HG03139 (cell line): ENCODE data around the gene BCKDHA.

ENCODE experiments used
- ATAC-seq: cut with Tn5 transposase; IDR thresholded peaks from one replicate; pipeline ENCODE4 v1.9.1; 2021; ENCODE audit not compliant: unreplicated experiment

The BCKDHA gene

DNA sequence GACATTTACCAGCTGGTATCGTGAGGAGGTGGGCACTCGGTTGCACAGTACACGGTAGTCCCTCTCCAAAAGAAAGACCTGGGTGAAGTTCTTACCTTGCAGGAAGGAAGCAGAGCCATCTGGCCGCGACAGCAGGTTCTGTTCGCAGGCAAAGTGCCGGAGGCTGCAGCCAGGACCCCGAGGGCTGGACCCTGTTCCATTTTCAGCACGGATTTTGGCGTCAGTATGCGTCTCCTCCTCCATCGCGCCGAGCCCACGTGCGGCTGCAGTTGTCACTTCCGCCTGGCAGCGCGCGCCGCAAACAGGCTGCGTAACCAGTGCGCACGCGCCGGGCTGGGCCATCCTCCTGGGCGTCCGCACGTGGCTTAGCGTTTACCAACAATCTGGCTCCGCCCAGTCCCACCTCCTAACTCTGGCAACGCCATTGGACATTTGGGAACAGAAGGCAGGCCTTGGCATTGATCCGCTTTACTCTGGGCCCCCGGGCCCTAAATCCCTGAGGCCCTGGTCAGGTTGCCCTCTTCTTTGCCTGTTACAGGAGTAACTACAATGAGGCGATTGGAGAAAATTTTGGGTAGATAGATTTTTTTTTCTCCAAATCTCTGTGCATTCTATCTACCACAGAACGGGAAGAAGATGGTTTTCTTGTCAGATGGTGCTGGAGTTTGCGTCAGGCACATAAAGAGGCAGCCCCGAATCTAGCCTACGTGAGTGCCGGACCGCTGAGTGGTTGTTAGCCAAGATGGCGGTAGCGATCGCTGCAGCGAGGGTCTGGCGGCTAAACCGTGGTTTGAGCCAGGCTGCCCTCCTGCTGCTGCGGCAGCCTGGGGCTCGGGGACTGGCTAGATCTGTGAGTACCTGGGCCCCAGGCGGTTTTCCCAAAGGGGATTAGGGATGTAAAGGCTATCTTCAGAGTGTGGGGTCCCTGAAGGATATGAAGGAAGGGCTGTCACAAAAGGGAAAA lies at the start of gene BCKDHA, which contains the start of gene EXOSC5:
Gene BCKDHA (plus strand): TSS at position 733 of the 964 bp plus-strand sequence. CDS start 10 bp downstream, at position 743.
Gene EXOSC5 (minus strand): TSS at position 274 of the 964 bp plus-strand sequence. CDS start 31 bp downstream, at position 243.
- ATAC-seq = peak; percentile 79

DNA sequence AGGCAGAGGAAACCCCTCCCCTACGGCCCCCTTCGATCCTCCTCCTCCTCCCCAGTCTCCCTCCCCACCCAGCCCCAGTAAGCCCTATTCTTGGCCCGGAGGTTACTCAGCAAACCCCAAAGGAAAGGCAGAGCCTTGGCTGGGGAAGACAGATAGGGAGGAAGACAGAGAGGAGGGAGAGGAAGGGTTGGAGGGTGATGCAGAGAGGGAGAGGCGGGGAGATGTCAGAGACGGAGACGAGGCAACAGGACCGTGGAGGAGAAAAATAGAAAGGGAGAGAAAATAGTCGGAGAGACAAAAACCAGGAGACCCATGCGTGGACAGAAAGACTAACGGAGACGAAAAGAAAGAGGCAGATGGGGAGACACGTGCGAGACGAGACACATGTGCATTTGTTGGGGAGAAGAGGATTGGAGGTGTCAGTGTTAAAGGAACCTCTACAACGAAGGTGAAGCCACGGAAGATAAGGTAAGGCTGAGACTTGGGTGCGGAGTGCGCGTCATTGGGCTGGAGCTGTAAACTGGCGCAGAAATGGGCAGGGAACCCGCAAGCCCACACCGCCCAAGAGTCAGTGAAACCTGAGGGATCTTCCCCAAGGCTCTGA lies 46.8 kb upstream of the BCKDHA start:
- ATAC-seq = peak; percentile 3

DNA sequence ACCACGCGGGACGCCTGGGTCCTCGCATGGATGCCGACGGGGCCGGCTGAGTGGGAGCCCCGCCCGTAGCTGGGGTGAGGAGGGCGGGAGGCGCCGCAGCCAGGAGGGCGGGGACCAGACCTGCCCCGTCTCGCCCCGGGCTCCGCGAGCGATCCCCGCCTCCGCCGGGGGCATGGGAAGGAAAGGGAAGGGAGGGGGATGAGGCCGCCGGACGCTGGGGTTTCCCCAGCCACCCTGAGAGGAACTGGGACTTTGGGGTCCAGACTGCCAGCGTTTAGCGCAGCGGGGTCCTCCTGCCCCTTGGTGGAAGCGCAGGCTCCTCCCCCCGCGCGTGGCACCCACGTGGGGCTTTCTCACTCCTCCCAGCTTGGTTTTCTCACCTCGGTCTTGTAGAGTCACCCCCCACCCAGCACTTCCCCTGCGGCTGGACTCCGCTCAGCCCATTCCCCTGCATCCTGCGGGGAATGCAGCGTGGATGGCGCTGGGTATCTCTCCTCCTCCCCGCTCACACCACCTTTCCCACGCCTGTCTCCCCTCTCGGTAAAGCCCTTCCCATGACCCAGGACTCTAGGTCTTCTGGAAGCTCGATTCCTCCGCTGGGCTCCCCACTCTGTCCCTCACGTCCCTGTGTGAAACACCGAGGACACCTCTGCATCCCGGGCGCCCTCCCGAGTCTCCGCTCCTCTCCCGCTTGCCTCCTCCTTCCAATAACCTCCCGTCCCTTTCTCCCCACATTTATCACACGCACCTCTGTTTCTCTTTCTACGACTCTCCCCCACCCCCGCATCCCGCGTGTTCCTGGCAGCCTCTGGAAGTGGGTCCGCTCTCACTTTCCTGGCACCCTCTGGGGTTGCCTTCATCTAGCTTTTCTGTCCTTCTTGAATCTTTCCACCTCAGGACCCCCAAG lies 46.0 kb upstream of the BCKDHA start:
- ATAC-seq = peak; percentile 23

DNA sequence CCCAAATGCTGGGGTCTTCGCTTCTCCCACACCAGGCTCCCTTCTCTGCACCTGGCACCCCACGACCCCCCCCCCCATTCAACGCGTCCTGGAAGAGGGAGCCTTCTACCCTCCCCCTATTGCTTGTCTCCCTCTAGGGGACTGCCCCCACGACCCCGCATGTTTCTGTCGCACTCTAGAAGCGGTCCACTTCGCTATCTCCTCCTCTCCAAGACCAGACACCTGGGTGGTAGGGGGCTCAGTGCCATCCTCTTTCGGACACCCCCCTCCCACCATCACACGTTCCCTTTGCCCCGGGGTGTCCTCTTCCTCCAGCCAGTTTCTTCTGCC lies 45.4 kb upstream of the BCKDHA start:
- ATAC-seq = no peak

DNA sequence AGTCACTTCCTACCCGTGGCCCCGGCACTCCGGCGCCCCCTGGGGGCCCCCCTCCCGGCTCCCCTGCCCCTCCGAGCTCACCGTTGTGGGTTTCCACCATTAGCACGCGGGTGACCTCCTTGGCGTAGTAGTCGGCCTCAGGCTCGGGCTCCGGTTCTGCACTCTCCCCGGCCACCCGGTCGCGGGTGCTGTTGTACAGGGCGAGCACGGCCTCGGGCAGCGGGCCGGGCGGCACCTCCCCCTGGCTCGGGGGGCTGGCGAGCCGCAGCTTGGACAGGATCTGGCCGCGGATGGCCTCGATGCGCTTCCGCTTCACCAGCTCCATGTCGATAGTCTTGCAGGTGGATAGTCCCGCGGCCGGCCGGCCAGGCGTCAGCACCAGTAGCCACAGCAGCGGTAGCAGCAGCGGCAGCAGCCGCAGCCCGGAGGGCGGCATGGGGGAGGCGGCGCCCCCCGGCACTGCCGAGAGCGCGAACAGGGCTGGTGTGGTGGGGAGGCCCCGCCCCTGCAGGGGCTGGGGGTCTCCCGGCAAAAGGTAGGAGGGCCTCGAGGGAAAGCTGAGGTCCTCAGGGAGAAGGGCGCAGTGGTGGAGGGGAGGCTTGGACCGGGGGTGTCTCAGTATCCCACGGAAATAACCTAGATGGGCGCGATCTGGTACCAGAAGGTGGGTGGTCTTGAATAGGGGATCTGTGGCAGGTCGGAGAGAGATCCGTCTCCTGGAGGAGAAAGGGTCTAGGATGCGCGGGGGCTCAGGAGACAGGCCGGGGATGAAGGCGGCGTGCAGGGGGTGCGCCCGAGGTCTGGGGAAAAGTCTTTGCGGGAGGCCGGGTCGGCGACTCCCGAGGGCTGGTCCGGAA lies 44.8 kb upstream of the BCKDHA start:
- no peak for ATAC-seq

DNA sequence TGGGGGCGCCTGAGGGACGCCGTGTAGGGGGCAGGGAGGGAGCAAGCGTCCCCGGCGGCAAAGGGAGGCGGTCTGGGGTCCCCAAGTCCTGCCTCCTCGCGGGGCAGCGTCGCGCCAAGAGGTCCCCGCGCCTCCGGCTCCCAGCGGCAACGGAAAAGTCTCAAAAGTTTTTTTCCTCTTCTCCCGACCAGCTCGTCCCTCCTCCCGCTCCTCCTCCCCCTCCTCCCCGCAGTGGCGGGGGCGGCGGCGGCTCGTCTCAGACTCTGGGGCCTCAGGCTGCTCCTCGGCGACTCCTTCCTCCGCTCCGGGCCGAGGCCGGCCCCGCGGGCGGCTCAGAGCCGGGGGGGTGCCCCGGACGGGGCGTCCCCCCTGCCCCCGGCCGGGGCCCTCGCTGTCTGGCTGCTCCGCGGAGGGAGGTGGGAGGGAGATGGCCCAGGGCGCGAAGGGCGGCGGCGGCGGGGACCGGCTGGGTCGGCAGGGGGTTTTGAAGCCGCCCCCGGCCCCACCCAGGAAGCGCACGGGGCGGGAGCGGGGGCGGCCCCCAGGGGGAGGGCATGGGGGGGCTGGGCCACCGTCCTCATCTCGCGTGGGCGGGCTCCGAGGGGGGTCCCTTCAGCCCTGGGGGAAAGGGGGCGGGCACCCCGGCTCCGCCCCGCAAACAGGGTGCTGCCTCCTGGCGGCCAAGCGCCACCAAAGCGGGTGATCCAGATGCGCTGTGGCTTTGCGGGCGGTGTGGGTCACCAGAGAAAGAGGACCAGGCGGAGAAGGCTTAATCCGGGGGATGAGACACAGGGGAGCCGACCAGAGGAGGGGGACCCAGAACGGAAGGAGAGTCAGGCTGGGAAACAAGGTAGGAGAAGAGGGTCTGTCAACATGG lies 43.9 kb upstream of the BCKDHA start, which contains the start of gene TGFB1:
Gene TGFB1 (minus strand): TSS at position 457 of the 877 bp plus-strand sequence. CDS start 878 bp downstream, outside the sequence.
- peak; percentile 40 for ATAC-seq

DNA sequence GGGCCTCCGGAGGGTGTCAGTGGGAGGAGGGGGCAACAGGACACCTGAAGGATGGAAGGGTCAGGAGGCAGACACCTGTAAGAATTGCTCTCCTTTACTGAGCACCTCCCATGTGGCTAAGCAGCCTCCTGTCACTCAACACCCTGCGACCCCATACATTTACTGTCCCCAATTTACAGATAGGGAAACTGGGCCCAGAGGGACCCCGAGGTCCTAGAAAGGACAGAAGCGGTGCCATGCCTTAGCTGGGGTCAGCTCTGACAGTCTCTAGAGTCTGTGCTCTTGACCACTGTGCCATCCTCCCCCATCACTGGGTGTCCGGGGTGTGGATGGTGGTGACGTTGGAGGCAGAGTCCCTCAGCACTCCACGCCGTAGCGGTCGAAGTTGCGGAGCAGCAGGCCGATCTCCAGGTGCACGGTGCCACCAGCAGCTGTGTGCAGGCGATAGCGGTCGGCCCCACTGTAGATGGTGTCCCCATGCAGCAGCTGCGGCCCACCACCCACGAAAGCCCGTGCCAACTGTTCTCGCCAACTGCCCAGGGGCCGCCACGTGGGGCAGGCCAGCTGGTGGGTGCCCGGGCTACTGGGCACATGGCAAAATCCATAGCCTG lies 43.2 kb upstream of the BCKDHA start:
- ATAC-seq = no peak

DNA sequence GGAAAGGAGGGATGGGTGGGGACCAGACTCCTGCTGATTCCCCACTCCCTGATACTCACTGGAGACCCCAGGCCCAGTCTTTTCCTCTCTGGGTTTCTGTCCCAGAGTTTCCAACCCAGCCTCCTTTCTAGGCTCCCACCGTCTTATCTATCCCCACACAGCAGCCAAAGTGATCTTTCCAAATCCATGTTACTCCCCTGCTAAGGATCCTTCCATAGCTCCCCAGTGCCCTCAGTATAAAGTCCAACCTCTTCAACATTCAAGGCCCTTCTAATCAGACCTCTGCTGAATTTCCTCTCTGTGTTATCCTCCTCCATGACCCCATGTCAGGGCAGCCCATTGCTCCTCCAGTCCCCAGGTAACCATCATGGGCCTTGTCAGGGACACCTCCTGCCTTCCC lies 42.6 kb upstream of the BCKDHA start:
- no peak for ATAC-seq

DNA sequence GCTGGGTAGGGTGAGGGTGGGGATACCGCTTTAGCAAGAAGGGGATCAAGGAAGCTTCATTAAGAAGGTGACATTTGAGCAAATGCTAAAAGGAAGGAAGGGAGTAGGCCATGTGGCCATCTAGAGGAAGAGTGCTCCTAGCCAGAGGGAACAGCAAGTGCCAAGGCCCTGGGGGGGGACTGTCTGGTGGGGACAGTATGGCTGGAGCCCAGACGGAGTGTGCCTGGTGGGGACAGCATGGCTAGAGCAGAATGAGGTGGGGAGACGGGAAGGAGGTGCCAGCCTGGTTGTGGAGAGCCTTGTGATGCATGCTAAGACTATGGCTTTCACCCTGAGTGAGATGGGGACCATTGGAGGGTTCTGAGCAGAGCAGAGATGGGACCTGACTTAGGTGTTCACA lies 41.8 kb upstream of the BCKDHA start:
- no peak for ATAC-seq

DNA sequence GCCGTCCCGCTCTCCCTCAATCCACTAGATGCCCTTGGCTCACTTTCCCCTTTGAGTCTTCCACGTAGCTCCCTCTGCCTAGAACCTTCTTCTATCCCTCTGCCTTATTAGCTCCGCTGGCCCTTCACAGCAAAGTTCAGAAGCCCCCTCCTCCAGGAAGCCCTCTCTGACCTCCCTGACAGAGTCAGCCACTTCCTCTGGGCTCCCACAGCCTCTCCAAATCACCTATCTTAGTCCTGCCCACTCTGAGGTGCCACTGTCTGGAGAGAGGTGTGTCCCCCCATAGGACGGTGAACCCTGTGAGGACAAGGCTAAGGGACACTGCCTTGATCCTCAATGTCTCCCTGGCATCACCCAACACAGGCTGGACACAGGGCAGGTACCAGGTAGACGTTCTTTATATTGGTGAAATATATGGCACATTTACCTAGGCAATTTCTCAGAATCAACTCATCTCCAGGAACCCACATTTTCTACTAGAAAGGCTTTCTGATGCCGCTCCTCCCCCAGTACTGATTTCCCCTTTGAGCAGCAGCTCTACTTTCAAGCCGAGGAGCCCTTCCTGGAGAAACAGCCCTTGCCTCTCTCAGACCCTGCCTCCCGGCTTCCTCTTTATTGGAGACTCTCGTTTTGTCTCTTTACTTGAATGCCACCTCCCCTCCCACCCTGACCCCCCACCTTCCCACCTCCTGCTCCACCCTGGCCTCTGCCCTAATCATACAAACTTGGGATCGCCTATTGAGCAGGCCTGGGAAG lies 40.5 kb upstream of the BCKDHA start:
- ATAC-seq = no peak

DNA sequence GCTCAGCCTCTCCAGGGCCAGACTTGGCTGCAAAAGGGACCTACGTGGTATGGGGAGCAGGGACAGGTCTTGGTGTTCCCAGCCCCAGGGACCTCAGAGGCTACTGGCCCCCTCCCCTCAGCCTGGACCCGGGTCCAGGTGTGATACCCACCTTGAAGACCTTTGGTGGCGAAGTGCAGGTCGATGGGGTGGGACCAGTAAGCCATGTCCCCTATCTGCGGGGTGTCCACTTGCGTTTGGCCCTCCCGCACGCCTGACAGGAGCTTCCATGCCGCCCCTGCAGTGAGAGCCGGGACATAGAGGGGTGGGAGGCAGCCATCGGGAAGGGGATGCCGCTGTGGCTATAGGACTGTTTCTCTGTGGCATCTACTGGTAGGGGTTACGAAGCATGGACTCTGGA lies 39.9 kb upstream of the BCKDHA start:
- no peak for ATAC-seq

DNA sequence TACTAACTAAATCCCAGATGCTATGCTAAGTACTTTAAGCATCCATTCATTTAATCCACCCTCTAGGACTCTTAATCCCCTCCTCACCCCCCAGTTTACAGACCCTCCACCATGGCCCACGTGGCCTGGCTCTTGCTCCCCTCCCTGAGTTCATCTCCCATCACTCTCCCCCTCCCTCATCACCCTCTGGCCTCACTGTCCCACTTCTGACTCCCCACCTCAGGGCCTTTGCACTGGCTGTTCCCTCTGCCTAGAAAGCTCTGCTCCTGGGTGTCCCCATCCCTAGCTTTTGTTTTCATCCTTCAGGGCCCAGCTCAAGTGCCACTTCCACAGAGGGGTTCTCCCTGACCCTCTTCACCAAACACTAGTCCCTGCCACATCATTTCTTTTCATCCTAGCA lies 37.9 kb upstream of the BCKDHA start:
- ATAC-seq = no peak

DNA sequence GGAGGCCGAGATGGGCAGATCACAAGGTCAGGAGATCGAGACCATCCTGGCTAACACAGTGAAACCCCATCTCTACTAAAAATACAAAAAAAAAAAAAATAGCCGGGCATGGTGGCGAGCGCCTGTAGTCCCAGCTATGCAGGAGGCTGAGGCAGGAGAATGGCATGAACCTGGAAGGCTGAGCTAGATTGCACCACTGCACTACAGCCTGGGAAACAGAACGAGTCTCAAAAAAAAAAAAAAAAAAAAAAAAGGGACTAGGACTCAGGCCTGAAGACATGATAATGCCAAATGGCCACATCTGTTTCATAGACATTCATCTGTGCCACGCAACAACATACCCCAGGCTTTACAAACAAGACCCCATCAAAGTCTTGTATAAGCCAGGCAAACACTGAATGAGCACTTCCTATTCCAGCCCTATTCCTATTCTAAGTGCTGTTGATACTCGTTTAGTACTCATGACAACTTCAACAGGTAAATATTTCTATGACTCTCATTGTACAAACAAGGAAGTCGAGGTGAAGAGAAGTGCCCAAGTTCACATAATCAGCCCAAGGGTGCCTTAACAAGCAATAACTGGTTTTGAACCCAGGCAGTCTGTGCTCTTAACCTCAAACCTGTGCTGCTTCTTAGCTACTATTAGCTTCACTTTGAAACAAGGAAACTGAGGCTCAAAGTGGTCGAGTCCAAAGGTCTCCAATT lies 35.3 kb upstream of the BCKDHA start:
- no peak for ATAC-seq

DNA sequence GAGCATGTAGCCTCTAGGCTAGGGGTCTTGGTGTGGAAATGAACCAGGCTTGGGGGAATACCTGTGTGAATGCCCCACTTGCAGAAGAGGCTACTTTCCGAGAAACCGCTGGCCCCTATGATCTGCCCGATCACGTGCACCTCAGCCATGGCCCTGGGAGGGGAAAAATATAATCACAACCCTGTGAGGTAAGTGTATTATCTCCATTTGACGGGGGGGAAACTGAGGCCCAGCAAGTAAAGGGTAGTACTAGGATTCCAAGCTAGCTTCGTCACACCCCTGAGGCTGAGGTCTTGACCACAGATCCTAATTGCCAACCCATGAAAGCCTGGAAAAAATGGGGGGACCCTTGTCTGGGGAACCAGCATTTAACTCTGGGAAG lies 34.3 kb upstream of the BCKDHA start:
- ATAC-seq = no peak

DNA sequence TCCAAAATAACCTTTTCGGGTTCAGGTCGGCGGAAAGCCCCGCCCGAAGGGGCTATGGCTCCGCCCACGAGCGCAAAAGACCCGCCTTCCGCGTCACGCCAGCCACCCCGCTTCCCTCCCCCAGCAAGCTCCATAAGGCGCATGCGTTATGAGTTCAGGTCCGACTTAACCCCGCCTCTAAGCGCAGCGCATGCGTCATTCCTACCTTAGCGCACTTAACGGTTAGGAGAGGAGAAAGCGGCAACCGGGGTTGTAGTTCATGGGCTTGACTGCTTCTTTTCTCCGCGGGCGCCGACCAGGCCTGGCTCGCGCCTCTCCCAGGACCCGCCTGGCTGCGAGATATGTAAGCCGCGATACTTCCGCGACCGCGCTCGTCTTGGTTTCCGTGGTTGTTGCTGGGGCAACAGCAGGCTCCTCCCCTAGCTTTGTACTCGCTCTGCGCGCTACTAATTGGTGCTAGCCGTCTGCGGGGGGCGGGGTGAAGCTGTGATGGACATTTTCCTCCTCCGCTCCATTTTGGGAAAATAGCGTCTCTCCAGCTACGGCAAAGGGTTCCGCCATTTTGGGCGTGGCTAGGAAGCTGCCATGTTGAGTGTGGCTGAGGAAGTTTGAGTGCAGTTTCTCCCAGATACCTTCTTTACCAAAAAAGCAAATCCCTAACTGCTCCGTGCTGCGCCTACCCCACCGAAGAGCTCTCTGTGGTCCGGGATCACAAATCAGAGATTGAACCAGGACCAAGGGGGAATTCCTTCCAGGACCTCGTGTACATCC lies 33.7 kb upstream of the BCKDHA start, which contains the start of gene B9D2:
Gene B9D2 (minus strand): TSS at position 397 of the 771 bp plus-strand sequence. CDS start 630 bp downstream, outside the sequence.
- peak; percentile 71 for ATAC-seq

DNA sequence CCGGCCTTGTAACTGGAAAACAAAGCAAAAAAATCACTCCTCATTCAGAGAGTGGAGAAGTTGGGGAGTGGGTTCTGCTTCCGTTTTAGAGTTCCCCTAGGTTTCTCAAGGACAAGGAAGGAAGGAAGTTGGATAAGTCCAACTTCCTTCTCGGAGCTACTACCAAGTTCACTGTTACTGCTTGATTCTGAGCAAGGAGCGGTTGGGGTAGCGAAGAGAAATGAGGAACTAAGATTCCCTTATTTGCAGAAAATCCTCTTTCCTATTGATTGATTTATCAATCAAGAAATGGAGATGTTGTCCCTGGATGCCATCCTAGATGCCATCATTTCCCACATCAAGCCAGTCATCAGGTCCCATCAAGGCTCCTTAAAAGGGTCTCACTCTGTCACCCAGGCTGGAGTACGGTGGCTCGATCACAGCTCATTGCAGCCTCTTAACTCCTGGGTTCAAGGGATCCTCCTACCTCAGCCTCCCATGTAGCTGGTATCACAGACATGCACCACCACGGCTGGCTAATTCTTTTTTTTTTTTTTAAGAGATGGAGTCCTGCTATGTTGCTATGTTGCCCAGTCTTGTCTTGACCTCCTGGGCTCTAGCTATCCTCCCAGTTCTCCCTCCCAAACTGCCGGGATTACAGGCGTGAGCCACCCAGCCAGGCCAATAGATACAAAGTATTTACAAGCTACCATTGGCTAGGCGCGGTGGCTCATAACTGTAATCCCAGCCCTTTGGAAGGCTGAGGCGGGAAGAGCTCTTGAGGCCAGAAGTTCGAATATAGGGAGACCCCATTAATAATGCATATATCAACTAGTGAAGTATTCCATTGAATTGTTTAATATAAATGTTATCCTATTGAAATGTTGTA lies 32.9 kb upstream of the BCKDHA start:
- ATAC-seq = no peak
